Spinal cord (tissue), 10 donors: ENCODE data around the gene CCDC120. TPM values are rescaled to one million over a fixed set of nuclear protein-coding genes. Genes with fewer than 3 reads are reported as not detected.

Experiments used
- DNase-seq, 6 donors: peaks; one replicate each; pipeline versions ENCODE4 v3.0.0 to v3.0.0-alpha.2; 2013 to 2015; ENCODE audit warnings: low spot score in 6 of 6, low read depth in 4 of 6
- H3K27ac ChIP-seq: one replicate; pipeline ENCODE4 v1.5.1; 2013; ENCODE audit warnings: low read depth, low read length, control low read depth
- H3K27me3 ChIP-seq: one replicate; pipeline ENCODE4 v1.6.1; 2013; ENCODE audit warnings: low read length; ENCODE audit not compliant: control insufficient read depth, insufficient read depth
- H3K36me3 ChIP-seq: one replicate; pipeline ENCODE4 v1.6.1; 2013; ENCODE audit warnings: low read length; ENCODE audit not compliant: control insufficient read depth, insufficient read depth
- H3K4me1 ChIP-seq: one replicate; pipeline ENCODE4 v1.6.1; 2013; ENCODE audit warnings: low read length; ENCODE audit not compliant: control insufficient read depth, insufficient read depth
- H3K4me3 ChIP-seq: one replicate; pipeline ENCODE4 v1.5.1; 2013; ENCODE audit warnings: low read depth, low read length, control low read depth
- H3K9me3 ChIP-seq: one replicate; pipeline ENCODE4 v1.6.1; 2013; ENCODE audit warnings: low read length; ENCODE audit not compliant: control insufficient read depth, insufficient read depth
- WGBS: methylation state at CpG from one replicate; pipeline ENCODE4 v1.1.5; 2013; ENCODE audit warnings: missing lambda C conversion rate; ENCODE audit not compliant: insufficient coverage; 5-methylcytosine and 5-hydroxymethylcytosine counted together
- polyA plus RNA-seq, 2 donors: library from polyadenylated mRNA; unstranded; fragments of 120-200 nt; gene quantifications; one replicate each; pipeline ENCODE4 v1.2.1, GENCODE V29; 2013; ENCODE audit not compliant: insufficient read length in 2 of 2
- total RNA-seq, 2 donors: library from RNA; depleted of rRNA in 1 of 2; stranded (reverse); fragments of 120-200 nt in 1 of 2; fragments of >200 nt in 1 of 2; gene quantifications; one replicate each; pipeline versions ENCODE4 v1.2.3 to v1.2.4, GENCODE V29; 2013 to 2014
- donor health status: healthy.

Gene CCDC120
- total and polyA plus RNA-seq, 4 donors, result 1.6 to 22.4 (median 9.2) TPM

GRCh38 chrX:49089553-49089952 is 30.8 kb downstream of the CCDC120 start:
- no peak overlapping the region for H3K4me3 ChIP-seq
- no peak overlapping the region for H3K27ac ChIP-seq
- no peaks in the 10 kb centered on the region for H3K9me3 ChIP-seq
- no peak for DNase-seq
- H3K4me1 ChIP-seq, result no peaks in the 10 kb centered on the region
- no CpG with 5 or more reads among the region's 4 CpGs for WGBS
- no peaks in the 10 kb centered on the region for H3K36me3 ChIP-seq
- H3K27me3 ChIP-seq, result no peaks in the 10 kb centered on the region

DNA sequence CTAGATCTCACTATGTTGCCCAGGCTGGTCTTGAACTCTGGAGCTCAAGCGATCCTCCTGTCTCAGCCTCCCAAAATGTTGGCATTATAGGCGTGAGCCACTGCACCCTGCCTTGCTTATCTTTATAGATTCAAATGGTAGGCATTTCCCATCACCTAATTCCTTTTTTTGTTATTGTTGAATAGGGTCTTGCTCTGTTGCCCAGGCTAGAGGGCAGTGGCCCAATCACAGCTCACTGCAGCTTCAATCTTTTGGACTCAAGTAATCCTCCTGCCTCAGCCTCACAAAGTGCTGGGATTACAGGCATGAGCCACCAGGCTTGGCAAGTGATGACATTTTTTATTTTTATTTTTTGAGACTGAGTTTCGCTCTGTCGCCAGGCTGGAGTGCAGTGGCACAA is 37.6 kb downstream of the CCDC120 start:
- Histone ChIP-seq H3K9me3 (no peaks in the 10 kb centered on the region), H3K4me3 (no peak overlapping the region), H3K27me3 (no peaks in the 10 kb centered on the region), H3K36me3 (no peaks in the 10 kb centered on the region), H3K4me1 (peaks cover 2% of the 10 kb centered on the region), H3K27ac (no peak overlapping the region)
- no peak for DNase-seq
- WGBS, result 86% methylated on average over 2 of the region's 4 CpGs

DNA sequence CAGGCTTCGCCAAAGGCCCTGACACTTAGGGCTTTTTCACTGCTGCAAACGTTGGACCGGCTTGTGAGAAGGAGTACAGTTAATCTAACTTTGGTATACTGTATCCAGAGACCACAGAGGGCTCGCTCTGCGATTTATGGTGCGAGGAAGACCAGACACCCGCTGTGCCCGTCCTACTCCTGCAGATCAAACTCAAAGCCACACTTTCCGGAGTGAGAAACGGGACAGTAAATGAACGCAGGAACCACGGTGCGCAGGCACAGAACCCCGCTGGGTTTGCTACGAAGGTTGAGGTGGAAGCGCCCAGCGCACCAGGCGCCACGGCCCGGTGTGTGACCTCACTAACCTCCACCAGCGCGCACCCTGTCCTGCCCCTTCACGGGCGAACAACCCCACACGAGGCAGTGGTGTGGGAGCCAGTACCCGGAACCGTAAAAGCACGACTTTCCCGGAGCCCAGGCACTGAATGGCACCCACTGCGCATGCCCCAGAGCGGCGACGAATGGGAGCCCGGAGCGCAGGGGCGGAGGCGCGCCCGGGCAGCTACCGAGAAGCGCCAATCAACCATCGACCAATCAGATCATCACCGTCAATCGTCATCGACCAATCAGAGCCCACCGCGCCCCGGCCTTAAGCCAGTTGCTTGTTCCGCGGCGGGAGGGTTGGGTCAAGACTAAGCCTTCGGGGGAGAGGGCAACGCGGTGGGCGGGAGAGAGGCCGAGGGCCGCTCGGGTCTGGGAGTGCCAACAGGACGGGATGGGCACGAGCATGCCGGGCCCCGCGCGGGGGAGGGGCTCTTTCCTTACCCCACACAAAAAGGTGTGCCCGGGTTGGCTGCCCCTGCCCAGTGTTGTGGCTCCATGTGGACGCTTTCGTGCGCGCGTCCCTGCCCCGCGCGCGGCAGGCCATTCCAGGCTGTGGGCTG is 42.2 kb downstream of the CCDC120 start:
- peak overlapping the region; percentile 68 for H3K4me3 ChIP-seq
- no peaks in the 10 kb centered on the region for H3K9me3 ChIP-seq
- peaks cover 7% of the 10 kb centered on the region for H3K4me1 ChIP-seq
- WGBS, result 31% methylated on average over 71 of the region's 74 CpGs
- peak overlapping the region; percentile 40 for H3K27ac ChIP-seq
- peak in 5 of 6 donors; percentile 80 to 97 (median 83) for DNase-seq
- H3K36me3 ChIP-seq, result no peaks in the 10 kb centered on the region
- H3K27me3 ChIP-seq, result no peaks in the 10 kb centered on the region

- Histone ChIP-seq H3K36me3 (no peaks in the 10 kb centered on the region), H3K27me3 (no peaks in the 10 kb centered on the region), H3K27ac (peak overlapping the region; percentile 40), H3K9me3 (no peaks in the 10 kb centered on the region), H3K4me3 (peak overlapping the region; percentile 68), H3K4me1 (peaks cover 7% of the 10 kb centered on the region)
- DNase-seq, result no peak
- 30% methylated on average over 9 of the region's 9 CpGs for WGBS
These were observed 42.8 kb downstream of the CCDC120 start for GRCh38 chrX:49101629-49101984.

DNA sequence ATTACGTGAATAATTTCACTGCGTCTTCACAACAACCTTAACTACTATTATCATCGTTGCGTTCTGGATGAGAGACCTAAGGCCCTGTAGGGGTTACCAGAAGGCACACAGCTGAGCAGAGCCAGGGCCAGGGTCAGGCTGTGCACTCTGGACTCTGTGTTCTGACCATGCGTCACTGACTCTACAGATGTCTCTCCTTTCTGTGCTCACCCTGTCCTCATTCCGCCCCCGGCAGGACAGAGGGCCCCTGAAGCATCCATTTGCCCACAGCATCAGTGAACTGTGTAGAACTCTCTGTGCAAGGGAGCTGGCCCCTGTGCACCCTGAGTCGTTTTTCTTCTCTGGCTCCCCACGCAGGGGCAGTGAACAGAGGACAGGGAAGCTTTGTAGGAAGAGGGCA is 43.4 kb downstream of the CCDC120 start:
- no peaks in the 10 kb centered on the region for H3K36me3 ChIP-seq
- DNase-seq, result no peak
- WGBS, result 76% methylated on average over 7 of the region's 9 CpGs
- H3K4me3 ChIP-seq, result no peak overlapping the region
- H3K27ac ChIP-seq, result no peak overlapping the region
- no peaks in the 10 kb centered on the region for H3K27me3 ChIP-seq
- peaks cover 7% of the 10 kb centered on the region for H3K4me1 ChIP-seq
- H3K9me3 ChIP-seq, result no peaks in the 10 kb centered on the region

DNA sequence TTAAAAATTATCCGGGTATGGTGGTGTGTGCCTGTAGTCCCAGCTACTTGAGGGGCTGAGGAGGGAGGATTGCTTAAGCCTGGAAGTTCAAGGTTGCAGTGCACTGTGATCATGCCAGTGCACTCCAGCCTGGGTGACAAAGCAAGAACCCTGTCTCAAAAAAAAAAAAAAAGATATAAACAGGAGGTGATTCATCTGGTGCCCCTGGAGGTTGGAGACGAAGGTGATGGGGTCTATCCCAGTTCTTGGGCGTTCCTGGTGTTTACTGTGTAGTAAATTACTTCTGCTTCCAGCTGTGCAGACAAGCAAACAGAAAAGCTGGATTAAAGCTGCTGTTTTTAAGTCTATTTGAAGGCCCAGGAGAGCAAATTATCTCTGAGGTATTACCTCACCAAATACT is 44.8 kb downstream of the CCDC120 start:
- WGBS, result 47% methylated on average over 2 of the region's 3 CpGs
- Histone ChIP-seq H3K27me3 (no peaks in the 10 kb centered on the region), H3K4me1 (peaks cover 7% of the 10 kb centered on the region), H3K9me3 (no peaks in the 10 kb centered on the region), H3K27ac (no peak overlapping the region), H3K4me3 (no peak overlapping the region), H3K36me3 (no peaks in the 10 kb centered on the region)
- no peak for DNase-seq

GRCh38 chrX:49106296-49106695 is 47.5 kb downstream of the CCDC120 start:
- Histone ChIP-seq H3K4me1 (peaks cover 7% of the 10 kb centered on the region), H3K36me3 (no peaks in the 10 kb centered on the region), H3K9me3 (no peaks in the 10 kb centered on the region), H3K27ac (no peak overlapping the region), H3K27me3 (no peaks in the 10 kb centered on the region), H3K4me3 (no peak overlapping the region)
- WGBS, result 85% methylated on average over 4 of the region's 4 CpGs
- DNase-seq, result no peak

GRCh38 chrX:49106930-49107329 is 48.1 kb downstream of the CCDC120 start:
- Histone ChIP-seq H3K36me3 (no peaks in the 10 kb centered on the region), H3K9me3 (no peaks in the 10 kb centered on the region), H3K4me1 (peaks cover under 1% of the 10 kb centered on the region), H3K27ac (no peak overlapping the region), H3K27me3 (no peaks in the 10 kb centered on the region), H3K4me3 (no peak overlapping the region)
- DNase-seq, result peak in 2 of 6 donors; percentile 26
- WGBS, result 62% methylated on average over 2 of the region's 7 CpGs

DNA sequence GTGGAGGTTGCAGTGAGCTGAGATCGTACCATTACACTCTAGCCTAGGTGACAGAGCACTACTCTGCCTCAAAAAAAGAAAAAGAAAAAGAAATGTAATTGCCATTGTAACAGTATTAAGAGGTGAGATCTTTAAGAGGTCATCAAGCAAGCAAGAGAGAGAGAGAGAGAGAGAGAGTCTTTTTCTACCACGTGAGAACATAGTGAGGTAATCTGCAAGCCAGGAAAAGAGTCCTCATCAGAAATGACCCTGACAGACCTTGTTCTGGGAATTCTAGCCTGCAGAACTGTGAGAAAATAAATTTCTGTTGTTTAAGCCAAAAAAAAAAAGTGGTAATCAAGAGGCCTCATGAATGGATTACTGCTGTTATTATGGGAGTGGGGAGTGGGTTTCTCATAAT is 49.8 kb downstream of the CCDC120 start:
- Histone ChIP-seq H3K9me3 (no peaks in the 10 kb centered on the region), H3K4me3 (no peak overlapping the region), H3K4me1 (peaks cover 6% of the 10 kb centered on the region), H3K27ac (no peak overlapping the region), H3K27me3 (no peaks in the 10 kb centered on the region), H3K36me3 (peaks cover 4% of the 10 kb centered on the region)
- no peak for DNase-seq
- 75% methylated on average over 1 of the region's 2 CpGs for WGBS

DNA sequence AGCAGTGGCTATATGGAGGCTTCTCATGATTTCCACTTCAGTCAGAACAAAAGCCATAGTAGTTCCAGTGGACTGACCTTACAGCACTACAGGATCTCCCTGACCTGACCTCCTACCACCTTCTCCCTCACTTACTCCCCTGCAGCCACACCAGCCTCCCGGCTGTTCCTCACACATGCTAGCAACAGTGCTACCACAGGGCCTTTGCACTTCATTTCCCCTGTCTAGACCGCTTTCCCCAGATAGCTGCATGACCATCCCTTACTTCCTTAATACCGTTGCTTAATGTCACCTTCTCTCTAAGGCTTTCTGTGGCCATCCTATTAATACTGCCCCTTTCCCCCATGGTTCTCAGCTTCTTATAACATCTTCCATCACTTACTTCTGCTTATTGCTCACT is 51.6 kb downstream of the CCDC120 start:
- H3K27me3 ChIP-seq, result no peaks in the 10 kb centered on the region
- DNase-seq, result no peak
- peaks cover 17% of the 10 kb centered on the region for H3K36me3 ChIP-seq
- H3K4me1 ChIP-seq, result peaks cover 9% of the 10 kb centered on the region
- H3K4me3 ChIP-seq, result no peak overlapping the region
- WGBS, result 82% methylated on average over 3 of the region's 3 CpGs
- no peak overlapping the region for H3K27ac ChIP-seq
- H3K9me3 ChIP-seq, result no peaks in the 10 kb centered on the region
